RWPE1 (cell line): ENCODE data around the gene CLEC2B.

Source experiments
- CTCF ChIA-PET: fragments of 350-600 bp; sonication (Branson Sonifier 250); formaldehyde crosslinking; extraction: SDS; loops from one replicate; lab custom pipeline; 2021; lab: Yijun Ruan, JAX
- POLR2A ChIA-PET: fragments of 400-600 bp; formaldehyde crosslinking; extraction: SDS; loops from one replicate; lab custom pipeline; 2020; ENCODE audit warnings: antibody characterized with exemption; ENCODE audit not compliant: low non-redundant PET; lab: Yijun Ruan, JAX
- DNase-seq: peaks from one replicate; pipeline ENCODE4 v3.0.0; 2012; ENCODE audit warnings: low spot score
- H3K27ac ChIP-seq: fragments of 450-650 bp; 2 replicates; pipeline ENCODE4 v1.5.1; 2017
- CTCF ChIP-seq: fragments of 450-650 bp; conservative IDR thresholded peaks from 2 replicates; pipeline ENCODE4 v1.5.1; 2017; ENCODE audit warnings: low read depth, mild to moderate bottlenecking

The CLEC2B gene

GRCh38 chr12:9869307-9870161 lies at the start of gene CLEC2B:
TSS of gene CLEC2B (minus strand) at chr12:9869354.
- CTCF ChIA-PET = interaction anchor here (0.6 kb wide), 1 partner anchor 228 kb away, joined by 3 read pairs; no protein-coding TSS in a partner anchor
- TF ChIP-seq CTCF = no peak
- POLR2A ChIA-PET = no interaction called here
- peak; percentile 38 for DNase-seq
- no peak within 1 kb of the TSS for H3K27ac ChIP-seq

- no peak for DNase-seq
- no peak overlapping the region for H3K27ac ChIP-seq
- CTCF ChIA-PET = no interaction called here
- POLR2A ChIA-PET = no interaction called here
- no peak for TF ChIP-seq CTCF
Observed at GRCh38 chr12:9911708-9912107, 42.6 kb upstream of the CLEC2B start.

GRCh38 chr12:9910716-9911421 lies 41.7 kb upstream of the CLEC2B start:
- H3K27ac ChIP-seq = no peak overlapping the region
- no peak for TF ChIP-seq CTCF
- CTCF ChIA-PET = no interaction called here
- no peak for DNase-seq
- POLR2A ChIA-PET = no interaction called here

GRCh38 chr12:9909724-9910123 lies 40.6 kb upstream of the CLEC2B start:
- H3K27ac ChIP-seq = no peak overlapping the region
- no peak for TF ChIP-seq CTCF
- DNase-seq = no peak
- ChIA-PET CTCF (interaction anchor here (0.5 kb wide), 1 partner anchor 1083 kb away, joined by 3 read pairs; no protein-coding TSS in a partner anchor), POLR2A (no interaction called here)

GRCh38 chr12:9908350-9908749 lies 39.2 kb upstream of the CLEC2B start:
- ChIA-PET CTCF (no interaction called here), POLR2A (no interaction called here)
- H3K27ac ChIP-seq = no peak overlapping the region
- no peak for DNase-seq
- no peak for TF ChIP-seq CTCF

GRCh38 chr12:9907769-9908168 lies 38.6 kb upstream of the CLEC2B start:
- DNase-seq = no peak
- CTCF ChIA-PET = interaction anchor here (0.6 kb wide), 1 partner anchor 245 kb away, joined by 3 read pairs; no protein-coding TSS in a partner anchor
- POLR2A ChIA-PET = no interaction called here
- no peak overlapping the region for H3K27ac ChIP-seq
- TF ChIP-seq CTCF = no peak
